Keratinocyte (primary cell): Measurements from ENCODE around the gene MIF4GD. TPM values are rescaled to one million over a fixed set of nuclear protein-coding genes. Genes with fewer than 3 reads are reported as not detected.

Experiments used
- DNase-seq: peaks from one replicate; pipeline ENCODE4 v3.0.0-alpha.2; 2011; ENCODE audit warnings: low read depth, missing footprints, low spot score
- FAIRE-seq: peaks from 2 replicates; lab custom pipeline; 2011; peaks lifted over from hg19 to GRCh38; lab: Jason Lieb, UNC
- H2AFZ ChIP-seq: 2 replicates; pipeline ENCODE4 v1.6.0; 2012; ENCODE audit warnings: low read length, control low read depth, inconsistent platforms; ENCODE audit not compliant: control insufficient read depth
- H3K27ac ChIP-seq: 2 replicates; pipeline ENCODE4 v1.5.1; 2011; ENCODE audit warnings: low read length; ENCODE audit not compliant: control insufficient read depth, insufficient read depth
- H3K27me3 ChIP-seq: 3 replicates; pipeline ENCODE4 v1.6.0; 2011; ENCODE audit warnings: low read length; ENCODE audit not compliant: control insufficient read depth, insufficient read depth; ENCODE audit errors: extremely low read depth
- H3K36me3 ChIP-seq, 2 experiments: 2 replicates in 1 of 2; 3 replicates in 1 of 2; pipeline ENCODE4 v1.5.1; 2011; ENCODE audit warnings: low read length in 2 of 2, mild to moderate bottlenecking in 1 of 2; ENCODE audit not compliant: control insufficient read depth in 2 of 2, insufficient read depth in 2 of 2; ENCODE audit errors: extremely low read depth in 1 of 2
- H3K4me1 ChIP-seq: 3 replicates; pipeline ENCODE4 v1.5.1; 2011; ENCODE audit warnings: low read length; ENCODE audit not compliant: control insufficient read depth, insufficient read depth; ENCODE audit errors: extremely low read depth
- H3K4me2 ChIP-seq: 3 replicates; pipeline ENCODE4 v1.6.0; 2011; ENCODE audit warnings: low read depth, low read length; ENCODE audit not compliant: control insufficient read depth, insufficient read depth; ENCODE audit errors: extremely low read depth
- H3K4me3 ChIP-seq, 3 experiments: fragments of 200-600 bp in 1 of 3; sonication (generic) in 1 of 3; 2 replicates in 2 of 3; 3 replicates in 1 of 3; pipeline ENCODE4 v1.5.1; 2011 to 2016; ENCODE audit warnings: low read length in 3 of 3, mild to moderate bottlenecking in 3 of 3, control low read depth in 2 of 3, inconsistent platforms in 1 of 3, low read depth in 1 of 3, mixed read lengths in 1 of 3, mixed run types in 1 of 3, moderate library complexity in 1 of 3; ENCODE audit not compliant: control insufficient read depth in 2 of 3, insufficient read depth in 2 of 3; ENCODE audit errors: extremely low read depth in 1 of 3
- H3K79me2 ChIP-seq: 2 replicates; pipeline ENCODE4 v1.6.0; 2012; ENCODE audit warnings: low read length; ENCODE audit not compliant: control insufficient read depth, insufficient read depth
- H3K9ac ChIP-seq: 3 replicates; pipeline ENCODE4 v1.6.0; 2011; ENCODE audit warnings: low read length; ENCODE audit not compliant: control insufficient read depth, insufficient read depth; ENCODE audit errors: extremely low read depth
- H3K9me1 ChIP-seq: 3 replicates; pipeline ENCODE4 v1.6.0; 2011; ENCODE audit warnings: low read length; ENCODE audit not compliant: control insufficient read depth, insufficient read depth; ENCODE audit errors: extremely low read depth
- H3K9me3 ChIP-seq: 2 replicates; pipeline ENCODE4 v1.5.1; 2012; ENCODE audit warnings: low read depth, low read length; ENCODE audit not compliant: control insufficient read depth
- H4K20me1 ChIP-seq: 3 replicates; pipeline ENCODE4 v1.6.0; 2011; ENCODE audit warnings: low read length; ENCODE audit not compliant: control insufficient read depth, insufficient read depth; ENCODE audit errors: extremely low read depth
- CTCF ChIP-seq, 3 experiments: IDR thresholded peaks in 1 of 3; conservative IDR thresholded peaks in 1 of 3; optimal IDR thresholded peaks in 1 of 3; 2 replicates in 2 of 3; 3 replicates in 1 of 3; pipeline versions ENCODE3 to v1.5.1; 2011; ENCODE audit warnings: low read length in 3 of 3, mild to moderate bottlenecking in 3 of 3, moderate library complexity in 2 of 3, control low read depth in 1 of 3, inconsistent platforms in 1 of 3; ENCODE audit not compliant: insufficient read depth in 2 of 3; ENCODE audit errors: extremely low read depth in 1 of 3
- EZH2 ChIP-seq: IDR thresholded peaks from one replicate; pipeline ENCODE4 v1.6.1; 2012; ENCODE audit warnings: inconsistent platforms, mild to moderate bottlenecking, low read length, moderate library complexity
- dilution Hi-C: fragments of 300-500 bp; cut with MboI; formaldehyde crosslinking; loops from one replicate; pipeline ENCODE4 v1.7.0; 2020; ENCODE audit warnings: low sequenced_read_pairs; ENCODE audit not compliant: extremely low pct_ligation_motif_present
- polyA plus RNA-seq, 5 experiments: library from polyadenylated mRNA; depleted of rRNA in 3 of 5; stranded (reverse) in 3 of 5; stranded (forward) in 1 of 5; unstranded in 1 of 5; fragments of >200 nt; gene quantifications; 1 replicate in 1 of 5; 2 replicates in 3 of 5; 3 replicates in 1 of 5; pipeline versions ENCODE4 v1.2.1 to v1.2.3, GENCODE V29; 2011 to 2012; ENCODE audit warnings: missing spikeins in 2 of 5, low read depth in 1 of 5, low replicate concordance in 1 of 5

Gene MIF4GD
- polyA plus RNA-seq, 1 donor (not counting 4 experiments of a cell fraction or from before 2014, with no cell fraction given): 15.9 TPM

- no peak for FAIRE-seq
Observed at GRCh38 chr17:75301502-75302206, 30.6 kb upstream of the MIF4GD start.

GRCh38 chr17:75301049-75301448, 30.0 kb upstream of the MIF4GD start:
- no peaks in the 10 kb centered on the region for H3K27me3 ChIP-seq
- DNase-seq: no peak
- no peak overlapping the region for H3K27ac ChIP-seq
- dilution Hi-C loops: no loop called here
- no peaks in the 10 kb centered on the region for H3K4me1 ChIP-seq
- no peak for FAIRE-seq
- no peaks in the 10 kb centered on the region for H3K79me2 ChIP-seq
- no peaks in the 10 kb centered on the region for H4K20me1 ChIP-seq
- H3K4me2 ChIP-seq: no peak overlapping the region
- no peak overlapping the region for H3K9ac ChIP-seq
- TF ChIP-seq EZH2: no peak
- TF ChIP-seq CTCF (optimal IDR thresholded peaks at IDR 0.05 in 1 of 3, IDR thresholded peaks at IDR 0.05 in 1 of 3, conservative IDR thresholded peaks at IDR 0.05 in 1 of 3; ENCODE audit: extremely low read depth in 1 of 3, insufficient read depth in 2 of 3, low read length in 3 of 3): no peak
- H3K36me3 ChIP-seq: no peaks in the 10 kb centered on the region
- H2AFZ ChIP-seq: no peak overlapping the region
- no peaks in the 10 kb centered on the region for H3K9me1 ChIP-seq
- no peaks in the 10 kb centered on the region for H3K9me3 ChIP-seq
- H3K4me3 ChIP-seq: no peak overlapping the region

More at GRCh38 chr17:75301502-75302206, 30.6 kb upstream of the MIF4GD start:
- Histone ChIP-seq H3K9me3 (no peaks in the 10 kb centered on the region), H3K79me2 (no peaks in the 10 kb centered on the region), H3K27ac (no peak overlapping the region), H3K9me1 (no peaks in the 10 kb centered on the region), H3K36me3 (no peaks in the 10 kb centered on the region), H4K20me1 (no peaks in the 10 kb centered on the region), H3K4me1 (no peaks in the 10 kb centered on the region), H3K4me3 (no peak overlapping the region), H3K27me3 (no peaks in the 10 kb centered on the region), H2AFZ (no peak overlapping the region), H3K9ac (no peak overlapping the region), H3K4me2 (no peak overlapping the region)
- TF ChIP-seq CTCF (optimal IDR thresholded peaks at IDR 0.05 in 1 of 3, IDR thresholded peaks at IDR 0.05 in 1 of 3, conservative IDR thresholded peaks at IDR 0.05 in 1 of 3; ENCODE audit: extremely low read depth in 1 of 3, insufficient read depth in 2 of 3, low read length in 3 of 3) (no peak), EZH2 (no peak)
- dilution Hi-C loops: no loop called here
- DNase-seq: no peak
